HEK293 (cell line): ENCODE results near the gene PIWIL1.

Experiments
- CTCF ChIA-PET: fragments of 350-600 bp; formaldehyde crosslinking; extraction: SDS; loops from one replicate; lab custom pipeline; 2021; ENCODE audit warnings: antibody characterized with exemption; lab: Yijun Ruan, JAX
- POLR2A ChIA-PET: fragments of 300-600 bp; formaldehyde crosslinking; extraction: SDS; loops from one replicate; lab custom pipeline; 2020; ENCODE audit warnings: antibody characterized with exemption, inconsistent platforms; lab: Yijun Ruan, JAX
- H3K27ac ChIP-seq: fragments of 200-500 bp; sonication (Bioruptor generic); 2 replicates; pipeline ENCODE4 v1.5.1; 2014; ENCODE audit warnings: low read depth, low read length, control low read depth, inconsistent platforms; ENCODE audit errors: extremely low read depth
- H3K36me3 ChIP-seq, 2 experiments: fragments of 200-500 bp in 1 of 2; sonication (Bioruptor generic) in 1 of 2; 1 replicate in 1 of 2; 2 replicates in 1 of 2; pipeline ENCODE4 v1.5.1; 2014 to 2017; ENCODE audit warnings: inconsistent platforms in 2 of 2, low read length in 2 of 2; ENCODE audit not compliant: control insufficient read depth in 2 of 2, insufficient read depth in 1 of 2
- H3K4me1 ChIP-seq: fragments of 200-500 bp; sonication (Bioruptor generic); 2 replicates; pipeline ENCODE4 v1.5.1; 2014; ENCODE audit warnings: mild to moderate bottlenecking, low read length, inconsistent platforms; ENCODE audit not compliant: control insufficient read depth, insufficient read depth
- H3K4me3 ChIP-seq: 2 replicates; pipeline ENCODE4 v1.5.1; 2011; ENCODE audit warnings: low read depth, mild to moderate bottlenecking, control low read depth, low read length, moderate library complexity
- H3K9me3 ChIP-seq: fragments of 200-500 bp; sonication (Bioruptor generic); 2 replicates; pipeline ENCODE4 v1.5.1; 2014; ENCODE audit warnings: low read depth, low read length, inconsistent platforms; ENCODE audit not compliant: control insufficient read depth, insufficient read depth
- BCL11B ChIP-seq: fragments of 450-650 bp; formaldehyde crosslinking; IDR thresholded peaks from 2 replicates; pipeline ENCODE4 v1.5.1; 2016; ENCODE audit warnings: low read depth, missing biosample characterization, missing genetic modification characterization
- GLIS1 ChIP-seq: fragments of 450-650 bp; formaldehyde crosslinking; IDR thresholded peaks from 2 replicates; pipeline ENCODE4 v1.5.1; 2016; ENCODE audit warnings: missing biosample characterization, missing genetic modification characterization
- KLF1 ChIP-seq: fragments of 450-650 bp; formaldehyde crosslinking; IDR thresholded peaks from 2 replicates; pipeline ENCODE4 v1.5.1; 2016; ENCODE audit warnings: missing biosample characterization, missing genetic modification characterization
- KLF7 ChIP-seq: fragments of 450-650 bp; formaldehyde crosslinking; IDR thresholded peaks from 2 replicates; pipeline ENCODE4 v1.5.1; 2016; ENCODE audit warnings: missing biosample characterization, missing genetic modification characterization, borderline replicate concordance
- KLF8 ChIP-seq: fragments of 450-650 bp; formaldehyde crosslinking; IDR thresholded peaks from 2 replicates; pipeline ENCODE4 v1.5.1; 2016; ENCODE audit warnings: missing biosample characterization, missing genetic modification characterization
- OVOL3 ChIP-seq: fragments of 450-650 bp; formaldehyde crosslinking; IDR thresholded peaks from 2 replicates; pipeline ENCODE4 v1.5.1; 2016; ENCODE audit warnings: missing biosample characterization, missing genetic modification characterization
- PATZ1 ChIP-seq: fragments of 450-650 bp; formaldehyde crosslinking; IDR thresholded peaks from 2 replicates; pipeline ENCODE4 v1.5.1; 2016; ENCODE audit warnings: missing biosample characterization, missing genetic modification characterization
- PBX3 ChIP-seq: sonication (generic); formaldehyde crosslinking; IDR thresholded peaks from 2 replicates; pipeline ENCODE4 v1.8.1; 2022; ENCODE audit warnings: mild to moderate bottlenecking, moderate library complexity, missing genetic modification reagents
- PRDM2 ChIP-seq: fragments of 450-650 bp; formaldehyde crosslinking; IDR thresholded peaks from 2 replicates; pipeline ENCODE4 v1.5.1; 2016; ENCODE audit warnings: missing biosample characterization, missing genetic modification characterization, borderline replicate concordance
- RBAK ChIP-seq: fragments of 450-650 bp; formaldehyde crosslinking; IDR thresholded peaks from 2 replicates; pipeline ENCODE4 v1.5.1; 2016; ENCODE audit warnings: missing biosample characterization, missing genetic modification characterization
- ZBTB11 ChIP-seq: fragments of 450-650 bp; formaldehyde crosslinking; conservative IDR thresholded peaks from 2 replicates; pipeline ENCODE4 v1.5.1; 2016; ENCODE audit warnings: low read depth, missing biosample characterization, missing genetic modification characterization
- ZBTB8A ChIP-seq: fragments of 450-650 bp; formaldehyde crosslinking; IDR thresholded peaks from 2 replicates; pipeline ENCODE4 v1.5.1; 2016; ENCODE audit warnings: missing biosample characterization, missing genetic modification characterization
- ZNF10 ChIP-seq: fragments of 450-650 bp; formaldehyde crosslinking; IDR thresholded peaks from 2 replicates; pipeline ENCODE4 v1.5.1; 2017; ENCODE audit warnings: missing biosample characterization, missing genetic modification characterization
- ZNF157 ChIP-seq: fragments of 450-650 bp; formaldehyde crosslinking; IDR thresholded peaks from 2 replicates; pipeline ENCODE4 v1.5.1; 2016; ENCODE audit warnings: missing biosample characterization, missing genetic modification characterization
- ZNF223 ChIP-seq: fragments of 450-650 bp; formaldehyde crosslinking; IDR thresholded peaks from 2 replicates; pipeline ENCODE4 v1.5.1; 2016; ENCODE audit warnings: missing biosample characterization, missing genetic modification characterization
- ZNF302 ChIP-seq: fragments of 450-650 bp; formaldehyde crosslinking; IDR thresholded peaks from 2 replicates; pipeline ENCODE4 v1.5.1; 2016; ENCODE audit warnings: missing biosample characterization, missing genetic modification characterization, low read depth
- ZNF350 ChIP-seq: fragments of 450-650 bp; formaldehyde crosslinking; IDR thresholded peaks from 2 replicates; pipeline ENCODE4 v1.5.0; 2017; ENCODE audit warnings: missing biosample characterization, mild to moderate bottlenecking, missing genetic modification characterization
- ZNF501 ChIP-seq: fragments of 450-650 bp; formaldehyde crosslinking; IDR thresholded peaks from 2 replicates; pipeline ENCODE4 v1.5.1; 2016; ENCODE audit warnings: missing biosample characterization, missing genetic modification characterization
- ZNF623 ChIP-seq: fragments of 450-650 bp; formaldehyde crosslinking; IDR thresholded peaks from 2 replicates; pipeline ENCODE4 v1.5.1; 2016; ENCODE audit warnings: missing biosample characterization, missing genetic modification characterization
- ZNF677 ChIP-seq: fragments of 450-650 bp; IDR thresholded peaks from 2 replicates; pipeline ENCODE4 v1.5.0; 2018; ENCODE audit warnings: missing biosample characterization, mild to moderate bottlenecking, missing genetic modification characterization, moderate library complexity

PIWIL1 gene

GRCh38 chr12:130418251-130418650, 80.6 kb downstream of the PIWIL1 start:
- POLR2A ChIA-PET, result no interaction called here
- Histone ChIP-seq H3K9me3 (no peaks in the 10 kb centered on the region), H3K27ac (no peak overlapping the region), H3K36me3 (no peaks in the 10 kb centered on the region), H3K4me3 (no peak overlapping the region), H3K4me1 (no peaks in the 10 kb centered on the region)
- CTCF ChIA-PET, result no interaction called here
- TF ChIP-seq ZNF677 (tag by site-specific recombination), result no peak

- TF ChIP-seq ZNF501 (tag by site-specific recombination) (no peak), ZNF350 (tag by site-specific recombination) (no peak)
- no peak overlapping the region for H3K27ac ChIP-seq
- no peaks in the 10 kb centered on the region for H3K36me3 ChIP-seq
- ChIA-PET POLR2A (no interaction called here), CTCF (no interaction called here)
- H3K9me3 ChIP-seq, result no peaks in the 10 kb centered on the region
- H3K4me1 ChIP-seq, result no peaks in the 10 kb centered on the region
- no peak overlapping the region for H3K4me3 ChIP-seq
Measured at GRCh38 chr12:130419116-130419515, 81.4 kb downstream of the PIWIL1 start.

- Histone ChIP-seq H3K4me1 (no peaks in the 10 kb centered on the region), H3K27ac (no peak overlapping the region), H3K36me3 (no peaks in the 10 kb centered on the region), H3K9me3 (no peaks in the 10 kb centered on the region), H3K4me3 (no peak overlapping the region)
- ChIA-PET POLR2A (no interaction called here), CTCF (no interaction called here)
- TF ChIP-seq ZNF501 (tag by site-specific recombination) (no peak), ZBTB11 (no peak), RBAK (tag by site-specific recombination) (no peak), KLF7 (tag by site-specific recombination) (no peak), PRDM2 (tag by site-specific recombination) (no peak), BCL11B (no peak), ZNF623 (tag by site-specific recombination) (no peak), KLF8 (tag by site-specific recombination) (no peak), PATZ1 (tag by site-specific recombination) (no peak), ZNF302 (no peak), PBX3 (CRISPR knock-in tag) (no peak), OVOL3 (tag by site-specific recombination) (no peak), ZNF10 (tag by site-specific recombination) (no peak), KLF1 (tag by site-specific recombination) (no peak), ZNF157 (tag by site-specific recombination) (no peak), GLIS1 (no peak), ZNF223 (tag by site-specific recombination) (no peak), ZBTB8A (no peak)
Measured at GRCh38 chr12:130420071-130420470, 82.4 kb downstream of the PIWIL1 start.
